HG02943 (cell line): ENCODE data around the gene SLC35B1.
"Not testable (repeated sequence)": the region's sequence is repeated elsewhere in the genome, so short reads cannot be mapped to it uniquely, and the experiment has no call there.

Experiments used
- ATAC-seq: cut with Tn5 transposase; IDR thresholded peaks from one replicate; pipeline ENCODE4 v1.9.1; 2021; ENCODE audit warnings: mild to moderate bottlenecking, low read depth, moderate library complexity; ENCODE audit not compliant: unreplicated experiment

The SLC35B1 gene

GRCh38 chr17:49734515-49735490 lies 27.0 kb upstream of the SLC35B1 start:
- no peak for ATAC-seq

- no peak for ATAC-seq
Measured at GRCh38 chr17:49731435-49731831, 23.7 kb upstream of the SLC35B1 start.

GRCh38 chr17:49730785-49731434 lies 23.1 kb upstream of the SLC35B1 start:
- ATAC-seq, result no peak

- ATAC-seq, result no peak
Measured at GRCh38 chr17:49730078-49730784, 22.5 kb upstream of the SLC35B1 start.

- ATAC-seq, result no peak
Measured at GRCh38 chr17:49729069-49729468, 21.3 kb upstream of the SLC35B1 start.

GRCh38 chr17:49728425-49728824 lies 20.7 kb upstream of the SLC35B1 start:
- no peak for ATAC-seq

GRCh38 chr17:49727380-49727779 lies 19.6 kb upstream of the SLC35B1 start:
- ATAC-seq, result no peak

- ATAC-seq, result no peak
Measured at GRCh38 chr17:49725452-49726130, 17.8 kb upstream of the SLC35B1 start.

GRCh38 chr17:49724552-49724951 lies 16.8 kb upstream of the SLC35B1 start:
- ATAC-seq, result not testable (repeated sequence)

- ATAC-seq, result no peak
Measured at GRCh38 chr17:49723423-49723822, 15.7 kb upstream of the SLC35B1 start.

- no peak for ATAC-seq
Measured at GRCh38 chr17:49722066-49722465, 14.3 kb upstream of the SLC35B1 start.

- ATAC-seq, result no peak
Measured at GRCh38 chr17:49717371-49717861, 9.7 kb upstream of the SLC35B1 start.

- ATAC-seq, result no peak
Measured at GRCh38 chr17:49716668-49717364, 9.1 kb upstream of the SLC35B1 start.

- ATAC-seq, result no peak
Measured at GRCh38 chr17:49715717-49716279, 8.0 kb upstream of the SLC35B1 start.

GRCh38 chr17:49715216-49715615 lies 7.5 kb upstream of the SLC35B1 start:
- no peak for ATAC-seq

- ATAC-seq, result no peak
Measured at GRCh38 chr17:49708515-49709183, 885 bp upstream of the SLC35B1 start.

- no peak for ATAC-seq
Measured at GRCh38 chr17:49707246-49707607, 537 bp downstream of the SLC35B1 start.

GRCh38 chr17:49705254-49705653 lies 2.5 kb downstream of the SLC35B1 start:
- ATAC-seq, result no peak
